AG09319 (cell line): ENCODE measurements around the gene GPR39.

Experiments
- DNase-seq: peaks from one replicate; pipeline ENCODE4 v3.0.0-alpha.2; 2010; ENCODE audit warnings: low read depth; ENCODE audit errors: extremely low read depth
- CTCF ChIP-seq: IDR thresholded peaks from 2 replicates; pipeline ENCODE4 v1.5.1; 2011; ENCODE audit warnings: low read depth, mild to moderate bottlenecking, inconsistent platforms, low read length, moderate library complexity

The GPR39 gene

GRCh38 chr2:132381376-132381775 lies 35.2 kb upstream of the GPR39 start:
- no peak for DNase-seq
- TF ChIP-seq CTCF: no peak

- DNase-seq: no peak
These were observed 32.6 kb upstream of the GPR39 start for GRCh38 chr2:132383956-132384355.

GRCh38 chr2:132384491-132385151 lies 32.0 kb upstream of the GPR39 start:
- no peak for DNase-seq
- no peak for TF ChIP-seq CTCF

More at GRCh38 chr2:132383956-132384355, 32.6 kb upstream of the GPR39 start:
- no peak for TF ChIP-seq CTCF

GRCh38 chr2:132387126-132387525 lies 29.5 kb upstream of the GPR39 start:
- TF ChIP-seq CTCF: no peak
- DNase-seq: no peak

GRCh38 chr2:132390076-132390475 lies 26.5 kb upstream of the GPR39 start:
- DNase-seq: no peak
- no peak for TF ChIP-seq CTCF

- DNase-seq: no peak
- TF ChIP-seq CTCF: no peak
These were observed 25.2 kb upstream of the GPR39 start for GRCh38 chr2:132391378-132391777.

- no peak for DNase-seq
- no peak for TF ChIP-seq CTCF
These were observed 24.4 kb upstream of the GPR39 start for GRCh38 chr2:132392221-132392620.
